Measurements from ENCODE around the gene L2HGDH.

Gene L2HGDH

DNA sequence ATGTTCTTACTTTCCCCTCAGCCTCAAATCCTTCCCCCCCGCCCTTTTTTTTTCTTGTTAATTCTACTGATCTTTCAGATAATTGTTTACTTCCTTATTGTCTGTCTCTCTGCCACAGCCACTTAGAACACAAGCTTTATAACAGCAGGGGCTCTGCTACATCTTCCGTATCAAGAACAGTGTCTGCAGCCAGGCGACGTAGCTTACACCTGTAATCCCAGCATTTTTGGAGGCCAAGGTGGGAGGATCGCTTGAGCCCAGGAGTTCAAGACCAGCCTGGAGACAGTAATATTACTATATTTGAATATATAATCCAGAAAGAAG, 86.1 kb downstream of the L2HGDH start:
- DNase-seq = no peak

DNA sequence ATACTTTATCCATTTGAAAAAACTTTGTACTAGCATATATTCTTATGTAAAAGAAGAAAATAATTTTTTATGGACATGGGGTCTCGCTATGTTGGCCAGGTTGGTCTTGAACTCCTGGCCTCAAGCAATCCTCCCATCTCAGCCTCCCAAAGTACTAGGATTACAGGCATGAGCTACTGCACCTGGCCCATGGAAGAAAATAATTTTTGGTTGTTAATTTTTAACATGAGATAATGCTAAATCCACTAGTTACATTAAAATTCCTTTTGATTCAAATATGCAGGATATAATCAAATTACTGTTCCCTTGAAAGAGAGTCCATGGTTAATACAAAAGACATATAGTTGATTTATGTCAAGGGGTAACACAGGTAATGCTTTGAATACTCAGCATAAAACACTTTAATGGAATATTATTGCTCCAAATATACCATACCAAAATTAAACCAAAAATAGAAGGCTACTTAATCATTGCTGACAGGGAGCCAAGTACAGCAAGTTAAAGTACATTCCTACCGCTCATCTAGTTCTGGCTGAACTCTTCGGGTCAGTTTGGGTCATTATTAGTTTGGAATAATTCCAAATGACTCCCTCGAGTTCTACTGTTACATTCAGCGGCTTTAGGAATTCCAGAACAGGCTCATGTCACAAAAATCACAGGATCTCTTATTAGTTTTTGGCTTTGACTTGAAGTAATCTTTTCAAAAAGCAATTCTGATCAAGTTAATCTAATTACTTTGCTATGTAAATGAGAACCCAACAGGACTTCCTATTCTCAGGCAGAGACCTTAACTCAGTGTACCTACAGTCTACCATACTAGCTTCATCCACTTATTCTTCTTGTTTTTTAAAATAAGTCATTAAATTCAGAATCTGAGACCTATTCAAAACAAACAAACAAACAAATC, 86.7 kb downstream of the L2HGDH start:
- no peak for DNase-seq

GRCh38 chr14:50222055-50222613, 89.9 kb downstream of the L2HGDH start:
- no peak for DNase-seq

DNA sequence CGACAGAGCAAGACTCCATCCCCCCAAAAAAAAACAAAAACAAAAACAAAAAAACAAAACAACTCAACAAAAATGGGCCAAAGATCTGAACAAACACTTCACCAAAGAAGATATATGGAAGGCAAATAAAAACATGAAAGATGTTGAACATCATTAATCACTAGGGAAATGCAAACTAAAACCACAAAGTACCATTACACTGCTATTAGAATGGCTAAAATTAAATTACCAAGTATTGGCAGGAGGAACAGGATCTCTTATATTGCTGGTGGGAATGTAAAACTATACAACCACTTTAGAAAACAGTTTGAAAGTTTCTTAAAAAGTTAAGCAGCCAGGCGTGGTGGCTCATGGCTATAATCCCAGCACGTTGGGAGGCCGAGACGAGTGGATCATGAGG, 93.5 kb downstream of the L2HGDH start:
- no peak for DNase-seq

GRCh38 chr14:50215416-50215815, 96.6 kb downstream of the L2HGDH start:
- DNase-seq = no peak

DNA sequence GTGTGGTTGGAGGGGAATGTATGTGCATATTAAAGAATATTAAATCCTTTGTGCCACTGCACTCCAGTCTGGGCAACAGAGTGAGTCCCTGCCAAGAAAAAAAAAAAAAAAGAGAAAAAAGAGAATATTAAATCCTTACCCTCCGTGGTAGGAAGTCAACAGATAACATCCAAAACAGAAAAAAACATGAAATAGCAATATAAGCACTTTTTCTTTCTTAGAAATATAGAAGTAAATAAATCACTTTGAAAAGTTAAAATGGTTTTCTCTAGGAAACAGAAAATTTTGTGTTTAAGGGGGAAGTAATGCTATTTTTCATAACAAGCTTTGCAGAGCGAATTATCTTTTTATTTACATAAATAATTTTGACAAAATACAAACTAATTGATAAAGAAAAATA, 98.2 kb downstream of the L2HGDH start:
- DNase-seq = no peak

GRCh38 chr14:50212726-50213125, 99.3 kb downstream of the L2HGDH start:
- no peak for DNase-seq

GRCh38 chr14:50210074-50210473, 102.0 kb downstream of the L2HGDH start:
- DNase-seq = no peak

DNA sequence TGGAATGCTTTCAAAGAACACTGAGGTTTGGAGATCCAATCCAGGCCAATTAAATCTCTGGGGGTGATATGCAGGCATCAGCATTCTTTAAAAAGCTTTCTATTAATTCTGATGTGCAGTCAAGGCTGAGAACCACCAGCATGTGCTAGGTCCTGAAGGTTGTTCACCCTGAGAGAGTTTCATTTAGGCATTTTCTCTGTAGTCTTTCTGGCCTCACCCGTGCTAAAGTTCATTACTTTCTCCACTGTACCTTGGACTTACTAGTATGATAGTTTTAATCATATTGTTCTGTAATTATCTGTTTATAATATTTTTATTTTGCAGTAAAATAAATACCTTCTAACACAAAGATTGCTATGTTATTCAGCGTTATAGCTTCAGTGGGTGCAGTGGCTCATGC, 113.5 kb downstream of the L2HGDH start:
- DNase-seq = no peak

GRCh38 chr14:50191499-50191898, 120.5 kb downstream of the L2HGDH start:
- no peak for DNase-seq
